Osteoblast (primary cell): Measurements from ENCODE around the gene RNF14. TPM values are rescaled to one million over a fixed set of nuclear protein-coding genes. Genes with fewer than 3 reads are reported as not detected.

ENCODE experiments used
- DNase-seq: peaks from one replicate; pipeline ENCODE4 v3.0.0; 2011; ENCODE audit warnings: low spot score, mixed read lengths; ENCODE audit not compliant: insufficient read length; ENCODE audit errors: missing footprints
- H2AFZ ChIP-seq: 2 replicates; pipeline ENCODE4 v1.6.0; 2011; ENCODE audit warnings: mild to moderate bottlenecking, low read length
- H3K27ac ChIP-seq: 2 replicates; pipeline ENCODE4 v1.5.1; 2011; ENCODE audit warnings: mild to moderate bottlenecking, low read depth, low read length, moderate library complexity
- H3K27me3 ChIP-seq: 2 replicates; pipeline ENCODE4 v1.6.0; 2012; ENCODE audit warnings: mild to moderate bottlenecking, control low read depth, inconsistent platforms, low read length, moderate library complexity; ENCODE audit not compliant: insufficient read depth
- H3K36me3 ChIP-seq: 2 replicates; pipeline ENCODE4 v1.5.1; 2011; ENCODE audit warnings: mild to moderate bottlenecking, low read length, control low read depth, moderate library complexity; ENCODE audit not compliant: insufficient read depth
- H3K4me1 ChIP-seq: 2 replicates; pipeline ENCODE4 v1.5.1; 2011; ENCODE audit warnings: mild to moderate bottlenecking, low read length, control low read depth, moderate library complexity; ENCODE audit not compliant: insufficient read depth
- H3K4me2 ChIP-seq: 2 replicates; pipeline ENCODE4 v1.6.0; 2011; ENCODE audit warnings: mild to moderate bottlenecking, low read length; ENCODE audit not compliant: insufficient read depth
- H3K4me3 ChIP-seq: fragments of 200-600 bp; sonication (generic); 3 replicates; pipeline ENCODE4 v1.5.1; 2012; ENCODE audit warnings: mild to moderate bottlenecking, low read length, inconsistent platforms; ENCODE audit not compliant: insufficient read depth
- H3K79me2 ChIP-seq: 2 replicates; pipeline ENCODE4 v1.6.0; 2012; ENCODE audit warnings: mild to moderate bottlenecking, low read length, control low read depth, inconsistent platforms; ENCODE audit not compliant: insufficient read depth
- H3K9me3 ChIP-seq: 2 replicates; pipeline ENCODE4 v1.5.1; 2011; ENCODE audit warnings: low read depth, low read length, control low read depth
- H4K20me1 ChIP-seq: 2 replicates; pipeline ENCODE4 v1.6.0; 2012; ENCODE audit warnings: mild to moderate bottlenecking, low read length, control low read depth; ENCODE audit not compliant: insufficient read depth
- total RNA-seq: library from RNA; depleted of rRNA; stranded (reverse); fragments of >200 nt; gene quantifications from 2 replicates; pipeline ENCODE4 v1.2.3, GENCODE V29; 2012
- TF ChIP-seq, protein P1 (sequence below): IDR thresholded peaks from 2 replicates; pipeline ENCODE4 v1.5.1; 2011; ENCODE audit warnings: mild to moderate bottlenecking, low read depth, low read length, moderate library complexity; ENCODE audit errors: extremely low read depth

RNF14 gene
- total RNA-seq, 1 donor, result 90.8 TPM

DNA sequence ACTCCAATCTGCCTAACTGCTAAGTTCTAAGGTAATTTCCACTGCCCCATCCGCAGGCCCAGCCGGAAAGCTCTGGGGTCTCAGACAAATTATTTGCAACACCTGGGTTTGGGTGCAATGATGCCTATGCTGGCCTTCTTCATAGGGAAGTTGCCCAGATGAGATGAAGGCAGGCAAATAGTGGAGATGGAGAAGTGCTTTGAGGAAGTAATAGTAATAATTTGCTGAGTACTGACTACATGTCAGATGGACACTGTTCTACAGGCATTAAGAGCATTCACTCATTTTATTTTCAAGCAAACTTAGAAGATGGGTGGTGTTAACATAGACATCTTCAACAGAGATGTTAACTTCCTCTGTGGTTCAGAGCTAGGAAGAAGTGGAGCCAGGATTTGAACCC is 14.7 kb upstream of the RNF14 start:
- H2AFZ ChIP-seq, result no peak overlapping the region
- H3K4me1 ChIP-seq, result no peaks in the 10 kb centered on the region
- H4K20me1 ChIP-seq, result no peaks in the 10 kb centered on the region
- DNase-seq, result no peak
- H3K27ac ChIP-seq, result no peak overlapping the region
- H3K27me3 ChIP-seq, result peaks cover 3% of the 10 kb centered on the region
- no peak overlapping the region for H3K4me3 ChIP-seq
- TF ChIP-seq, protein P1, sequence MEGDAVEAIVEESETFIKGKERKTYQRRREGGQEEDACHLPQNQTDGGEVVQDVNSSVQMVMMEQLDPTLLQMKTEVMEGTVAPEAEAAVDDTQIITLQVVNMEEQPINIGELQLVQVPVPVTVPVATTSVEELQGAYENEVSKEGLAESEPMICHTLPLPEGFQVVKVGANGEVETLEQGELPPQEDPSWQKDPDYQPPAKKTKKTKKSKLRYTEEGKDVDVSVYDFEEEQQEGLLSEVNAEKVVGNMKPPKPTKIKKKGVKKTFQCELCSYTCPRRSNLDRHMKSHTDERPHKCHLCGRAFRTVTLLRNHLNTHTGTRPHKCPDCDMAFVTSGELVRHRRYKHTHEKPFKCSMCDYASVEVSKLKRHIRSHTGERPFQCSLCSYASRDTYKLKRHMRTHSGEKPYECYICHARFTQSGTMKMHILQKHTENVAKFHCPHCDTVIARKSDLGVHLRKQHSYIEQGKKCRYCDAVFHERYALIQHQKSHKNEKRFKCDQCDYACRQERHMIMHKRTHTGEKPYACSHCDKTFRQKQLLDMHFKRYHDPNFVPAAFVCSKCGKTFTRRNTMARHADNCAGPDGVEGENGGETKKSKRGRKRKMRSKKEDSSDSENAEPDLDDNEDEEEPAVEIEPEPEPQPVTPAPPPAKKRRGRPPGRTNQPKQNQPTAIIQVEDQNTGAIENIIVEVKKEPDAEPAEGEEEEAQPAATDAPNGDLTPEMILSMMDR, result no peak
- no peaks in the 10 kb centered on the region for H3K9me3 ChIP-seq
- no peaks in the 10 kb centered on the region for H3K79me2 ChIP-seq
- no peak overlapping the region for H3K4me2 ChIP-seq
- no peaks in the 10 kb centered on the region for H3K36me3 ChIP-seq

DNA sequence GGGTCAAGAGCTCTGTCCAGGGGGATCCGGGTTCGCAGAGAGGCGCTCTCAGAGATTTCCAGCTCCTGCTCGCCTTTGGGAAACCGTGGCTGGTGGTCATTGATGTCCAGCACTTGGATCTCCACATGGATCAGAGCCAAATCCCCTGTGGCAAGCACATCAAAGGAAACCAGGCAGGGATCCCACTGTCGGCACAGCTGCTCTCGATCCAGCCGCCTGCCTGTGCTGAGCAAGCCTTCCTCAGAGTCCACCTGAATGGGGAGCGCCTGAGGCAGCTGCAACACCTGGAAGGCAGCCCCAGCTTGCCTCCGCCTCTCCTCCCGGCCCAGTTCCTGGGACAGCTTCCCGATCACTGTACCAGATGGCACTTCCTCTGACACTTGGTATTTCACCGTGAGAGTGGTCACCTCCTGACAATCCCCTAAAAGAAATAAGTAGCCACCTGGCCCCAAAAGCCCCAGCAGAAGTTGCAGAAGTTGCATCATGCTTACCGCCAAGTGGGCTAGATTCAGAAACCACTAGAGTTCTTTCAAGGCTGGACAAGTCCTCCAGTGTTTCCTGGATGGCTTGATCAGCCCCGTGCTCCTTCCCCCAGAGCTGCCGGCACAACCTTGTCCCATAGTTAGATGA is 11.4 kb upstream of the RNF14 start:
- H3K36me3 ChIP-seq, result no peaks in the 10 kb centered on the region
- no peaks in the 10 kb centered on the region for H3K9me3 ChIP-seq
- H3K27ac ChIP-seq, result no peak overlapping the region
- no peak overlapping the region for H3K4me2 ChIP-seq
- DNase-seq, result no peak
- H3K79me2 ChIP-seq, result no peaks in the 10 kb centered on the region
- no peak overlapping the region for H2AFZ ChIP-seq
- H3K27me3 ChIP-seq, result no peaks in the 10 kb centered on the region
- TF ChIP-seq, protein P1, result no peak
- H3K4me3 ChIP-seq, result no peak overlapping the region
- no peaks in the 10 kb centered on the region for H4K20me1 ChIP-seq
- no peaks in the 10 kb centered on the region for H3K4me1 ChIP-seq

DNA sequence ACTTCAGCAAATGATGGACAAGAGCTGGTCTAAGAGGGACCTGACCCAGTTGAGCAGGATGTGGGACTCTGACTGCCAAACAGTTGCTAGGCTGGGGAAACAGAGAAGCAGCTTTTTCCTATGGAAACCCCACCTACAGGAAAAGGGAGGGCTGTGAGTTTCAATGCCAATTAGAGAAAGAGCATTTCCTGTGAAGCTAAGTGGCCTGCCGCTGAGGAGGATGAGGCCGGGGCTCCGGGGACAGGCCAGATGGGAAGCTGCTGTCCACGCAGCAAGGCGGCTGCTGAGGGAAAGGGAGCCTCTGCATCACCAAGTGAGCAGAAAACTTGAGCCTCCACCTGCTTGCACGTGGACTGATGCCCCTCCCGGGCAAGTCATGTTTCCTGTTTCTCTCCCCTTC is 10.8 kb upstream of the RNF14 start, which contains the start of gene PCDH12:
PCDH12 (minus strand) TSS at position 90 of the 400 bp plus-strand sequence. CDS start 351 bp downstream, outside the sequence.
- no peak within 1 kb of the TSS for H2AFZ ChIP-seq
- TF ChIP-seq, protein P1, result no peak
- no peak within 1 kb of the TSS for H3K4me3 ChIP-seq
- H3K36me3 ChIP-seq, result no peaks in the 10 kb centered on the region
- H4K20me1 ChIP-seq, result no peaks in the 10 kb centered on the region
- DNase-seq, result no peak
- no peak within 1 kb of the TSS for H3K4me2 ChIP-seq
- no peaks in the 10 kb centered on the region for H3K9me3 ChIP-seq
- H3K4me1 ChIP-seq, result no peaks in the 10 kb centered on the region
- no peaks in the 10 kb centered on the region for H3K79me2 ChIP-seq
- H3K27ac ChIP-seq, result no peak within 1 kb of the TSS
- no peaks in the 10 kb centered on the region for H3K27me3 ChIP-seq

DNA sequence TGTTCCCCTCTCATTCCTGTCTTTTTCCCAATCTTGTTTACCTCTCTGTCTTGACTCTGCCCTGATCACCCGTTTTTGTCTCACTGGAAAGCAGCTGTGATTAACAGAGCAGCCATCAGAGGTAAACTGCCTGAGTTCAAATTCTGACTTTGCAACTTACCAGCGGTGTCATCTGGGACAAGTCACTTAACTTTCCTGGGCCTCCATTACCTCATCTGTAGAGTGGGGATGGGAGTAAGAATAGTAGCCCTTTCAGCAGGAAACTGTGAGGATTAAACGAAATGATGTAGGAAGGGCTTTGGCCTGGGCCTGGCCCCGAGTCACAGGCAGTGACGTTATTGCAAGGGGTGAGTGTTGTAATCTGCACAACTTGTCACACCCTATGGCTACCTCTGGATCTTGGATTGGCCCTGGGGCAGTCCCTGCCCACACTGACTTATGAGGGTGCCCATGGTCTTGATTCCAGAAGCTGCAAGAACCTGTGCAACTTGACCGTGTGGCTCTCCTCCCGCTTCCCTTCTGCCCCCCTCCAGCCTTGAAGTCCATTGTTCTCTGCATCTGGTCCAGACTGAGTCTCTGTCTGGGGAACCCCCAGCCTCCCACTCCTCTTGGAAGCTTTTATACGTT is 10.2 kb upstream of the RNF14 start:
- Histone ChIP-seq H3K36me3 (no peaks in the 10 kb centered on the region), H2AFZ (no peak overlapping the region), H3K4me2 (no peak overlapping the region), H3K4me1 (no peaks in the 10 kb centered on the region), H3K27ac (no peak overlapping the region), H4K20me1 (no peaks in the 10 kb centered on the region), H3K9me3 (no peaks in the 10 kb centered on the region), H3K4me3 (no peak overlapping the region), H3K27me3 (no peaks in the 10 kb centered on the region), H3K79me2 (no peaks in the 10 kb centered on the region)
- TF ChIP-seq, protein P1, result no peak
- DNase-seq, result no peak
